Ramos (cell line): ENCODE results near the gene PAFAH1B2.

Experiments used
- in situ Hi-C: fragments of 300-500 bp; cut with MboI; formaldehyde crosslinking; loops from one replicate; pipeline ENCODE4 v1.14.3; 2022; ENCODE audit warnings: low sequenced_read_pairs; ENCODE audit not compliant: unreplicated experiment

The PAFAH1B2 gene

GRCh38 chr11:117171007-117171403, 26.9 kb downstream of the PAFAH1B2 start:
- in situ Hi-C loops: no loop called here

GRCh38 chr11:117171404-117172061, 27.4 kb downstream of the PAFAH1B2 start:
- in situ Hi-C loops: no loop called here

GRCh38 chr11:117172724-117173421, 28.8 kb downstream of the PAFAH1B2 start:
- in situ Hi-C loops: no loop called here

- in situ Hi-C loops: no loop called here
Observed at GRCh38 chr11:117175104-117175503, 31.0 kb downstream of the PAFAH1B2 start.

GRCh38 chr11:117175781-117176180, 31.7 kb downstream of the PAFAH1B2 start:
- in situ Hi-C loops: no loop called here

GRCh38 chr11:117176186-117176585, 32.1 kb downstream of the PAFAH1B2 start:
- in situ Hi-C loops: no loop called here

GRCh38 chr11:117177534-117178209, 33.6 kb downstream of the PAFAH1B2 start:
- in situ Hi-C loops: no loop called here

GRCh38 chr11:117178210-117179034, 34.3 kb downstream of the PAFAH1B2 start, which contains the start of gene SIDT2:
Gene SIDT2, plus strand, starts transcription at chr11:117178743. Its CDS starts 521 bp downstream, at chr11:117179264.
- in situ Hi-C loops: no loop called here

- in situ Hi-C loops: no loop called here
Observed at GRCh38 chr11:117179048-117179999, 35.2 kb downstream of the PAFAH1B2 start.

- in situ Hi-C loops: loop anchor here (5.0 kb wide), 1 partner anchor 47 kb away; no protein-coding TSS in a partner anchor
Observed at GRCh38 chr11:117180020-117180419, 35.9 kb downstream of the PAFAH1B2 start.

GRCh38 chr11:117180661-117181585, 36.8 kb downstream of the PAFAH1B2 start:
- in situ Hi-C loops: loop anchor here (5.0 kb wide), 1 partner anchor 46 kb away; no protein-coding TSS in a partner anchor

- in situ Hi-C loops: loop anchor here (5.0 kb wide), 1 partner anchor 45 kb away; no protein-coding TSS in a partner anchor
Observed at GRCh38 chr11:117181586-117182550, 37.8 kb downstream of the PAFAH1B2 start.

- in situ Hi-C loops: loop anchor here (5.0 kb wide), 1 partner anchor 45 kb away; no protein-coding TSS in a partner anchor
Observed at GRCh38 chr11:117182551-117182935, 38.5 kb downstream of the PAFAH1B2 start.

GRCh38 chr11:117183178-117183577, 39.1 kb downstream of the PAFAH1B2 start:
- in situ Hi-C loops: loop anchor here (5.0 kb wide), 1 partner anchor 44 kb away; no protein-coding TSS in a partner anchor

- in situ Hi-C loops: loop anchor here (5.0 kb wide), 1 partner anchor 43 kb away; no protein-coding TSS in a partner anchor
Observed at GRCh38 chr11:117183724-117184349, 39.8 kb downstream of the PAFAH1B2 start.

GRCh38 chr11:117185736-117186430, 41.8 kb downstream of the PAFAH1B2 start:
- in situ Hi-C loops: no loop called here
